K562 (cell line): ENCODE data around the gene PIF1. TPM values are rescaled to one million over a fixed set of nuclear protein-coding genes. Genes with fewer than 3 reads are reported as not detected.
A peak's percentile ranks its signal among the peaks of the same experiment; 100 is the strongest.

Experiments
- ATAC-seq: fragments of 200-7000 bp; cut with Tn5 transposase; 3 replicates; pipeline ENCODE4 v1.9.1; 2020; ENCODE audit warnings: moderate library complexity
- BruUV-seq: library from RNA; stranded (reverse); fragments of 400-500 nt; replicated peaks from 2 replicates; lab custom pipeline; 2021; lab: Mats Ljungman, UMichigan
- CTCF ChIA-PET: fragments of 300-600 bp; formaldehyde crosslinking; extraction: SDS; loops from one replicate; lab custom pipeline; 2021; ENCODE audit warnings: low intra/inter-chr PET ratio; lab: Yijun Ruan, JAX
- POLR2A ChIA-PET: fragments of 300-600, 350-650 bp; sonication (Branson Sonifier 250); formaldehyde crosslinking; extraction: SDS; loops from one replicate; lab custom pipeline; 2021; ENCODE audit warnings: antibody characterized with exemption, inconsistent platforms; lab: Yijun Ruan, JAX
- DNase-seq, 4 experiments: peaks; one replicate each; pipeline versions ENCODE4 v3.0.0 to v3.0.0-alpha.2; 2011 to 2018; ENCODE audit warnings: low spot score in 3 of 4, mixed read lengths in 3 of 4; ENCODE audit errors: extremely low read depth in 1 of 4
- FAIRE-seq: peaks from 2 replicates; lab custom pipeline; 2011; peaks lifted over from hg19 to GRCh38; lab: Jason Lieb, UNC
- H2AFZ ChIP-seq: 2 replicates; pipeline ENCODE4 v1.6.0; 2011; ENCODE audit warnings: low read depth, low read length, control low read depth, inconsistent platforms
- H3K27ac ChIP-seq: fragments of 200-600 bp; 3 replicates; pipeline ENCODE4 v1.8.0; 2011; ENCODE audit warnings: low read depth, mild to moderate bottlenecking, control low read depth, inconsistent platforms, low read length, moderate library complexity, mixed read lengths; ENCODE audit errors: extremely low read depth
- H3K27me3 ChIP-seq, 2 experiments: fragments of 300-600 bp in 1 of 2; 2 replicates in 1 of 2; 3 replicates in 1 of 2; pipeline versions ENCODE4 v1.6.0 to v1.8.0; 2011; ENCODE audit warnings: inconsistent platforms in 2 of 2, low read length in 2 of 2, mild to moderate bottlenecking in 1 of 2, mixed read lengths in 1 of 2, moderate library complexity in 1 of 2; ENCODE audit not compliant: control insufficient read depth in 2 of 2, insufficient read depth in 2 of 2
- H3K36me3 ChIP-seq: fragments of 300-600 bp; 3 replicates; pipeline ENCODE4 v1.8.0; 2011; ENCODE audit warnings: mild to moderate bottlenecking, low read length, inconsistent platforms; ENCODE audit not compliant: control insufficient read depth, insufficient read depth
- H3K4me1 ChIP-seq, 2 experiments: fragments of 200-600 bp in 1 of 2; replicated peaks in 1 of 2; 2 replicates in 1 of 2; 3 replicates in 1 of 2; pipeline versions ENCODE4 v1.5.1 to v1.8.0; 2011; ENCODE audit warnings: inconsistent platforms in 2 of 2, low read length in 2 of 2, mild to moderate bottlenecking in 1 of 2, mixed read lengths in 1 of 2, moderate library complexity in 1 of 2; ENCODE audit not compliant: control insufficient read depth in 2 of 2, insufficient read depth in 2 of 2
- H3K4me2 ChIP-seq: 2 replicates; pipeline ENCODE4 v1.6.1; 2011; ENCODE audit warnings: low read length, control low read depth, inconsistent platforms, mixed read lengths; ENCODE audit not compliant: insufficient read depth
- H3K4me3 ChIP-seq: fragments of 200-600 bp; sonication (generic), shearing (Covaris generic); 2 replicates; pipeline ENCODE4 v1.5.1; 2016; ENCODE audit warnings: control low read depth, inconsistent platforms
- H3K79me2 ChIP-seq: fragments of 200-600 bp; 3 replicates; pipeline ENCODE4 v1.8.0; 2011; ENCODE audit warnings: low read length, inconsistent platforms; ENCODE audit not compliant: control insufficient read depth, insufficient read depth
- H3K9ac ChIP-seq, 2 experiments: 2 replicates each; pipeline versions ENCODE4 v1.6.0 to v1.6.1; 2011; ENCODE audit warnings: low read depth in 2 of 2, low read length in 2 of 2, control low read depth in 1 of 2, inconsistent platforms in 1 of 2, mild to moderate bottlenecking in 1 of 2, mixed read lengths in 1 of 2; ENCODE audit not compliant: insufficient read depth in 1 of 2
- H3K9me1 ChIP-seq: one replicate; pipeline ENCODE4 v1.6.0; 2011; ENCODE audit warnings: inconsistent platforms, mild to moderate bottlenecking, low read length, moderate library complexity; ENCODE audit not compliant: control insufficient read depth, insufficient read depth
- H3K9me3 ChIP-seq: replicated peaks from 2 replicates; pipeline ENCODE4 v1.5.1; 2011; ENCODE audit warnings: low read depth, low read length, inconsistent platforms; ENCODE audit not compliant: control insufficient read depth, insufficient read depth
- H4K20me1 ChIP-seq: replicated peaks from 2 replicates; pipeline ENCODE4 v1.6.1; 2011; ENCODE audit warnings: low read length, inconsistent platforms, mixed read lengths; ENCODE audit not compliant: control insufficient read depth, insufficient read depth
- CHD2 ChIP-seq: IDR thresholded peaks from 2 replicates; pipeline ENCODE4 v1.6.1; 2011; ENCODE audit warnings: low read depth, low read length
- CTCF ChIP-seq, 3 experiments: IDR thresholded peaks in 2 of 3; conservative IDR thresholded peaks in 1 of 3; 2 replicates each; pipeline ENCODE4 v1.5.1; 2011 to 2012; ENCODE audit warnings: low read length in 3 of 3, mild to moderate bottlenecking in 3 of 3, control low read depth in 2 of 3, improper control_type of control experiment in 1 of 3, inconsistent platforms in 1 of 3, low read depth in 1 of 3, mixed read lengths in 1 of 3, moderate library complexity in 1 of 3; ENCODE audit not compliant: insufficient read depth in 2 of 3
- EHMT2 ChIP-seq: fragments of 450-650 bp; IDR thresholded peaks from 2 replicates; pipeline ENCODE4 v1.6.1; 2018; ENCODE audit warnings: antibody characterized with exemption
- MIER1 ChIP-seq: fragments of 450-650 bp; IDR thresholded peaks from 2 replicates; pipeline ENCODE4 v1.6.1; 2016; ENCODE audit warnings: antibody characterized with exemption, mild to moderate bottlenecking, low read depth
- NFIC ChIP-seq: fragments of 450-650 bp; IDR thresholded peaks from 2 replicates; pipeline ENCODE4 v1.6.1; 2017; ENCODE audit warnings: mild to moderate bottlenecking, inconsistent platforms
- WGBS: fragments of 100-300 bp; shearing (Covaris generic); methylation state at CpG from one replicate; pipeline ENCODE4 v1.1.6; 2016; ENCODE audit warnings: low coverage, mixed read lengths; ENCODE audit not compliant: insufficient coverage; ENCODE audit errors: missing lambda C conversion rate; 5-methylcytosine and 5-hydroxymethylcytosine counted together
- in situ Hi-C: fragments of 300-500 bp; cut with MboI; formaldehyde crosslinking; loops from 4 replicates; pipeline ENCODE4 v1.15.0; 2018; ENCODE audit warnings: inconsistent platforms, mixed read lengths
- intact Hi-C: fragments of 100-400 bp; cut with micrococcal nuclease; formaldehyde crosslinking; loops from 2 replicates; pipeline ENCODE4 v1.14.2; 2022
- polyA plus RNA-seq, 8 experiments: library from polyadenylated mRNA; depleted of rRNA in 4 of 8; stranded (reverse) in 5 of 8; unstranded in 3 of 8; fragments of >200 nt; fragmentation: Nextera tagmentation in 2 of 8; fragmentation: Illumina TruSeq in 1 of 8; extraction: Ambion mirVana in 2 of 8; extraction: Trizol in 1 of 8; gene quantifications; 2 replicates each; pipeline versions ENCODE4 v1.2.1 to v1.2.3, GENCODE V29; 2011 to 2014; ENCODE audit warnings: inconsistent platforms in 1 of 8, missing spikeins in 1 of 8
- total RNA-seq, 7 experiments: library from RNA; depleted of rRNA in 6 of 7; stranded (reverse); fragments of >200 nt in 6 of 7; fragmentation: Illumina TruSeq in 2 of 7; extraction: Trizol in 2 of 7; gene quantifications; 2 replicates each; pipeline versions ENCODE4 v1.2.1 to v1.2.3, GENCODE V29; 2011 to 2021; ENCODE audit warnings: low replicate concordance in 1 of 7

PIF1 gene
- total and polyA plus RNA-seq, 9 of the 15 experiments (the other 6 are each of a cell fraction or from before 2014, with no cell fraction given), result 1.1 to 37.9 (median 11.5) TPM

- H3K9me1 ChIP-seq, result no peaks in the 10 kb centered on the region
- TF ChIP-seq CTCF (IDR thresholded peaks at IDR 0.05 in 2 of 3, conservative IDR thresholded peaks at IDR 0.05 in 1 of 3; ENCODE audit: insufficient read depth in 2 of 3, low read depth in 1 of 3, low read length in 3 of 3) (peak in 1 of 3 experiments; percentile 24; a peak in 2 of 6 replicates), CHD2 (no peak)
- peak; percentile 52 for FAIRE-seq
- 0% methylated on average over 4 of the region's 4 CpGs for WGBS
- no peak overlapping the region for H2AFZ ChIP-seq
- DNase-seq, result no peak
- POLR2A ChIA-PET, result interaction anchor here (0.6 kb wide), 1 partner anchor 9 kb away, joined by 3 read pairs; no protein-coding TSS in a partner anchor
- ATAC-seq, result no peak
- no peaks in the 10 kb centered on the region; a peak in 1 of 5 replicates for H3K4me1 ChIP-seq
- no TSS peak for BruUV-seq
- H3K9ac ChIP-seq, result no peak overlapping the region
- in situ Hi-C loops, result no loop called here
- H3K27ac ChIP-seq, result no peak overlapping the region
- CTCF ChIA-PET, result interaction anchor here (1.1 kb wide), 1 partner anchor 115 kb away, joined by 3 read pairs; no protein-coding TSS in a partner anchor
- intact Hi-C loops, result no loop called here
- H3K4me3 ChIP-seq, result no peak overlapping the region
- H3K27me3 ChIP-seq, result peaks cover 0 to 15% of the 10 kb centered on the region in 2 experiments; a peak in 2 of 5 replicates
- H3K79me2 ChIP-seq, result no peaks in the 10 kb centered on the region
- H3K36me3 ChIP-seq, result no peaks in the 10 kb centered on the region
- no peaks in the 10 kb centered on the region for H4K20me1 ChIP-seq
- no peak overlapping the region for H3K4me2 ChIP-seq
- H3K9me3 ChIP-seq, result no peaks in the 10 kb centered on the region
Observed at GRCh38 chr15:64791401-64791800, 34.0 kb downstream of the PIF1 start.

GRCh38 chr15:64783796-64784195 lies 41.7 kb downstream of the PIF1 start:
- DNase-seq, result no peak
- WGBS, result 21% methylated on average over 4 of the region's 4 CpGs
- H4K20me1 ChIP-seq, result no peaks in the 10 kb centered on the region
- no peaks in the 10 kb centered on the region for H3K9me3 ChIP-seq
- no peaks in the 10 kb centered on the region; a peak in 1 of 5 replicates for H3K4me1 ChIP-seq
- CTCF ChIA-PET, result no interaction called here
- H3K9ac ChIP-seq, result no peak overlapping the region
- no peaks in the 10 kb centered on the region for H3K9me1 ChIP-seq
- H3K4me3 ChIP-seq, result no peak overlapping the region
- no peaks in the 10 kb centered on the region for H3K79me2 ChIP-seq
- in situ Hi-C loops (no loop called here), intact Hi-C loops (no loop called here)
- no peak overlapping the region for H3K27ac ChIP-seq
- no peak overlapping the region for H2AFZ ChIP-seq
- ATAC-seq, result no peak
- TF ChIP-seq NFIC, result peak; percentile 77
- TF ChIP-seq MIER1, result no peak
- no peak for TF ChIP-seq EHMT2
- no peaks in the 10 kb centered on the region for H3K36me3 ChIP-seq
- POLR2A ChIA-PET, result no interaction called here
- peaks cover 15 to 22% of the 10 kb centered on the region in 2 experiments; a peak in 4 of 5 replicates for H3K27me3 ChIP-seq
- FAIRE-seq, result no peak
- no peak overlapping the region for H3K4me2 ChIP-seq
- BruUV-seq, result no TSS peak
